Upper lobe of left lung (tissue), 4 donors: Measurements from ENCODE around the gene SGCD.

Experiments used
- EP300 ChIP-seq, 4 donors: sonication (generic); formaldehyde crosslinking; IDR thresholded peaks; one replicate each; pipeline ENCODE4 v1.5.1; 2017; ENCODE audit warnings: antibody characterized with exemption in 4 of 4, control low read depth in 2 of 4
- TF ChIP-seq, protein P1 (sequence below), 6 experiments: fragments of 450-650 bp in 4 of 6; fragments of 200-600 bp in 2 of 6; sonication (generic) in 2 of 6; IDR thresholded peaks; one replicate each; pipeline ENCODE4 v1.5.1; 2016 to 2019; ENCODE audit warnings: antibody characterized with exemption in 6 of 6

DNA sequence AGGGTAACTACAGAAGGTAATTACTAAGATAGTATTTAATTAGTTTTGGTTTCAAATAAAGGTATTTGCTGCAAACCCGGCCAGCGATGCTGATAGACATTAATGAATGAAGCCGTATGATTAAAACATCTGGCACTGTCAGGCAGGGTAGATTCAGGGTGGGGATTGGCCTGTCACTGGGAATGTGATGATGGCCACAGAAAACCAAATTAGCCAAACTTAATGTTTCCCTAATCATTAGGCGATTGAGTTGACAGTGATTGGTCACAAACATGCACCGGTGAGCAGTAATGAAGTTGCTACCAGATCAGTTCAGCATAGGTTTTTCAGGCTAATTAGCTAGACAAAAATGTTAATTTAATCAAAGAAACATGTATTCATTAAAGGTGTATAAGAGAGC lies 107.5 kb downstream of the SGCD start:
- no peak for TF ChIP-seq EP300 (IDR thresholded peaks at IDR 0.05)
- TF ChIP-seq, protein P1, sequence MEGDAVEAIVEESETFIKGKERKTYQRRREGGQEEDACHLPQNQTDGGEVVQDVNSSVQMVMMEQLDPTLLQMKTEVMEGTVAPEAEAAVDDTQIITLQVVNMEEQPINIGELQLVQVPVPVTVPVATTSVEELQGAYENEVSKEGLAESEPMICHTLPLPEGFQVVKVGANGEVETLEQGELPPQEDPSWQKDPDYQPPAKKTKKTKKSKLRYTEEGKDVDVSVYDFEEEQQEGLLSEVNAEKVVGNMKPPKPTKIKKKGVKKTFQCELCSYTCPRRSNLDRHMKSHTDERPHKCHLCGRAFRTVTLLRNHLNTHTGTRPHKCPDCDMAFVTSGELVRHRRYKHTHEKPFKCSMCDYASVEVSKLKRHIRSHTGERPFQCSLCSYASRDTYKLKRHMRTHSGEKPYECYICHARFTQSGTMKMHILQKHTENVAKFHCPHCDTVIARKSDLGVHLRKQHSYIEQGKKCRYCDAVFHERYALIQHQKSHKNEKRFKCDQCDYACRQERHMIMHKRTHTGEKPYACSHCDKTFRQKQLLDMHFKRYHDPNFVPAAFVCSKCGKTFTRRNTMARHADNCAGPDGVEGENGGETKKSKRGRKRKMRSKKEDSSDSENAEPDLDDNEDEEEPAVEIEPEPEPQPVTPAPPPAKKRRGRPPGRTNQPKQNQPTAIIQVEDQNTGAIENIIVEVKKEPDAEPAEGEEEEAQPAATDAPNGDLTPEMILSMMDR (IDR thresholded peaks at IDR 0.05), result no peak
